Uterus (tissue), 4 donors: ENCODE results near the gene DHX38. TPM values are rescaled to one million over a fixed set of nuclear protein-coding genes. Genes with fewer than 3 reads are reported as not detected.

ENCODE experiments used
- DNase-seq, 2 donors: peaks; one replicate each; pipeline ENCODE4 v3.0.0-alpha.2; 2019 to 2020
- H3K27ac ChIP-seq, 2 donors: fragments of 200-600 bp; sonication (generic); 1 replicate in 1 of 2; 2 replicates in 1 of 2; pipeline ENCODE4 v1.5.1; 2016 to 2018
- H3K27me3 ChIP-seq, 2 donors: fragments of 200-600 bp; sonication (generic); one replicate each; pipeline ENCODE4 v1.5.1; 2018 to 2019; ENCODE audit warnings: control low read depth in 1 of 2
- H3K36me3 ChIP-seq, 2 donors: fragments of 200-600 bp; sonication (generic); one replicate each; pipeline ENCODE4 v1.5.1; 2019; ENCODE audit warnings: control low read depth in 1 of 2
- H3K4me1 ChIP-seq, 2 donors: fragments of 200-600 bp; sonication (generic); one replicate each; pipeline ENCODE4 v1.5.1; 2018 to 2019; ENCODE audit warnings: control low read depth in 1 of 2
- H3K4me3 ChIP-seq, 2 donors: fragments of 200-600 bp; sonication (generic); 1 replicate in 1 of 2; 2 replicates in 1 of 2; pipeline ENCODE4 v1.5.1; 2018 to 2019; ENCODE audit warnings: mild to moderate bottlenecking in 1 of 2
- H3K9me3 ChIP-seq, 2 donors: fragments of 200-600 bp; sonication (generic); one replicate each; pipeline ENCODE4 v1.5.1; 2019; ENCODE audit warnings: control low read depth in 1 of 2
- POLR2A ChIP-seq, 2 donors: fragments of 450-650 bp; IDR thresholded peaks; one replicate each; pipeline ENCODE4 v1.6.1; 2016; ENCODE audit warnings: antibody characterized with exemption in 2 of 2, mild to moderate bottlenecking in 1 of 2, moderate library complexity in 1 of 2
- intact Hi-C: fragments of 100-400 bp; cut with DNase I; formaldehyde crosslinking; loops from one replicate; pipeline ENCODE4 v1.15.1; 2023; ENCODE audit warnings: low total_unique reads
- total RNA-seq, 4 donors: library from RNA; depleted of rRNA in 3 of 4; stranded (reverse); fragments of >200 nt in 3 of 4; gene quantifications; one replicate each; pipeline versions ENCODE4 v1.1.0 to v1.2.4, GENCODE V29; 2014 to 2023
- TF ChIP-seq, protein P1 (sequence below), 4 experiments: fragments of 200-600 bp in 2 of 4; fragments of 450-650 bp in 2 of 4; sonication (generic) in 2 of 4; IDR thresholded peaks; one replicate each; pipeline ENCODE4 v1.5.1; 2016 to 2019; ENCODE audit warnings: antibody characterized with exemption in 4 of 4, mild to moderate bottlenecking in 2 of 4, moderate library complexity in 1 of 4
- donor health status: DM: yes; HTN: yes; CAD: no.

The DHX38 gene
- total RNA-seq, 4 donors from 2014 or later = 12.8 to 73.6 (median 41.5) TPM

DNA sequence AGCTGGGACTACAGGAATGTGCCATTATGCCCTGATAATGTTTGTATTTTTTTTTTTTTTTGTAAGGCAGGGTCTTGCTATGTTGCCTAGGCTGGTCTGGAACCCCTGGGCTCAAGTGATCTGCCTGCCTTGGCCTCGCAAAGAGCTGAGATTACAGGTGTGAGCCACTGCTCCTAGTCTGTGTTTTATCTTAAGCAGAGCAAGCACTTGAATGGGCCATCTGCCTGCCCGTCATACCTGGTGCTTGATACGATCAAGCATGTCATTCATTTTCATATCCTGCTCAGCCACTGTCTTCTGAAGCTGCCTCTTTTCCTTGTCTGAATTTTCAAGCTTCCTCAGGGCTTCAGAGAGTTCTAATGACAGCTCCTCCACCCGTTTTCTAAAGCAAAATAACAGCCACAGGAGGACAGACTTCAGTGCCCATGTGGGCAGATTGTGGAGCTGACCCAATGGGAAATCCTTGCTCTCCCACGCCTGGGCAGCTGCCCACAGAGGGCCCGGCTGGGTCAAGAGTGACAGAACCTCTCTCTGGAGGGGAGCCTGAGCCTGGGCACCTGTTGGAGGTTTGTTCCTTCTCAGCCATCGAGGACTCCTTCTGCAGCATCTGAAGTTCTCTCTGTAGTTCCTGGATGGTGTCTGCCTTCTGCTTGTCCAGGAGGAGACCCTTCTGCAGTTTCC, 36.5 kb downstream of the DHX38 start:
- Histone ChIP-seq H3K4me3 (no peak overlapping the region), H3K4me1 (no peaks in the 10 kb centered on the region), H3K36me3 (no peaks in the 10 kb centered on the region), H3K27me3 (no peaks in the 10 kb centered on the region), H3K27ac (no peak overlapping the region), H3K9me3 (no peaks in the 10 kb centered on the region)
- no peak for TF ChIP-seq POLR2A (IDR thresholded peaks at IDR 0.05)
- TF ChIP-seq, protein P1, sequence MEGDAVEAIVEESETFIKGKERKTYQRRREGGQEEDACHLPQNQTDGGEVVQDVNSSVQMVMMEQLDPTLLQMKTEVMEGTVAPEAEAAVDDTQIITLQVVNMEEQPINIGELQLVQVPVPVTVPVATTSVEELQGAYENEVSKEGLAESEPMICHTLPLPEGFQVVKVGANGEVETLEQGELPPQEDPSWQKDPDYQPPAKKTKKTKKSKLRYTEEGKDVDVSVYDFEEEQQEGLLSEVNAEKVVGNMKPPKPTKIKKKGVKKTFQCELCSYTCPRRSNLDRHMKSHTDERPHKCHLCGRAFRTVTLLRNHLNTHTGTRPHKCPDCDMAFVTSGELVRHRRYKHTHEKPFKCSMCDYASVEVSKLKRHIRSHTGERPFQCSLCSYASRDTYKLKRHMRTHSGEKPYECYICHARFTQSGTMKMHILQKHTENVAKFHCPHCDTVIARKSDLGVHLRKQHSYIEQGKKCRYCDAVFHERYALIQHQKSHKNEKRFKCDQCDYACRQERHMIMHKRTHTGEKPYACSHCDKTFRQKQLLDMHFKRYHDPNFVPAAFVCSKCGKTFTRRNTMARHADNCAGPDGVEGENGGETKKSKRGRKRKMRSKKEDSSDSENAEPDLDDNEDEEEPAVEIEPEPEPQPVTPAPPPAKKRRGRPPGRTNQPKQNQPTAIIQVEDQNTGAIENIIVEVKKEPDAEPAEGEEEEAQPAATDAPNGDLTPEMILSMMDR (IDR thresholded peaks at IDR 0.05) = no peak
- intact Hi-C loops = no loop called here
- DNase-seq = no peak

DNA sequence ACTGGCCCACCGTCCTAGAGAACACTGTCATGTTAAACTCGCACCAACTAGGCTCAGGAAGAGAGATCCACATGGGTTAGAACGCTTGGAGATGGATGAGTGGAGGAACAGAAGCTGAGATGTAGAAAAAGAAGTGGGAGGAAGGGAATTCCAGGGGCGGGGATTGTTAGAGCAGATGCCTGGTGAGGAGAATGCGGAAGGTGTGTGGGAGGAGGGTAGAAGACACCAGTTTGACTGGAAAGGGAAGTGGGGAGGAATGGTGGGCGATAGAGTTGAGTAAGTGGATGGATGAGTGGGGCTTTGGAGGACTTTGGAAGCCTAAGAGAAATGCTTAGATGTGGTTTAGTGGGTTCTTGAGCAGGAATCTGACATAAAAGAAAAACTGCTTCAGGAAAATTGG, 37.4 kb downstream of the DHX38 start:
- TF ChIP-seq POLR2A (IDR thresholded peaks at IDR 0.05) = no peak
- TF ChIP-seq, protein P1 (IDR thresholded peaks at IDR 0.05) = no peak
- H3K4me1 ChIP-seq = no peaks in the 10 kb centered on the region
- H3K4me3 ChIP-seq = no peak overlapping the region
- no peaks in the 10 kb centered on the region for H3K36me3 ChIP-seq
- no peaks in the 10 kb centered on the region for H3K9me3 ChIP-seq
- no peak for DNase-seq
- H3K27me3 ChIP-seq = no peaks in the 10 kb centered on the region
- intact Hi-C loops = no loop called here
- no peak overlapping the region for H3K27ac ChIP-seq

DNA sequence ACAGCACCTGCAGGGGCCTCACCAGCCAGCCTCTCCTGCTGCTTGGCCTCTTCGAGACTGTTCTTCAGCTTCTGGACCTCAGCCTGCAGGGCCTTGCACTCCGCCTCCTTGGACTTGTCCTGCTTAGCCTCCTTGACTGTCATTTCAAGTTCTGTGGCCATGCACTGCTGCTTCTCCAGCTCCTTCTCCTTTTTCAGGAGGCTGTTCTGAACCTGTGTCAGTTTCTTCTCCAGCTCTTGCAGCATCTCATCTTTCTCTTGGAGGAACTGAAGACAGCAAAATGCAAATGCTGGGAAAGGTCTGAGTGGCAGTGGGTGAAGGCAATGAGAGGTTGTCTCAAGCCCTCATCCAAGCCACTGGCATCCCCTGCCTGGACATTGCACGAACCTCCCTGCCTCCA, 39.1 kb downstream of the DHX38 start:
- no peak overlapping the region for H3K4me3 ChIP-seq
- no peak for DNase-seq
- no peaks in the 10 kb centered on the region for H3K9me3 ChIP-seq
- no peaks in the 10 kb centered on the region for H3K4me1 ChIP-seq
- no peaks in the 10 kb centered on the region for H3K36me3 ChIP-seq
- no peak overlapping the region for H3K27ac ChIP-seq
- H3K27me3 ChIP-seq = no peaks in the 10 kb centered on the region
- intact Hi-C loops = no loop called here
- no peak for TF ChIP-seq POLR2A (IDR thresholded peaks at IDR 0.05)
- TF ChIP-seq, protein P1 (IDR thresholded peaks at IDR 0.05) = no peak

DNA sequence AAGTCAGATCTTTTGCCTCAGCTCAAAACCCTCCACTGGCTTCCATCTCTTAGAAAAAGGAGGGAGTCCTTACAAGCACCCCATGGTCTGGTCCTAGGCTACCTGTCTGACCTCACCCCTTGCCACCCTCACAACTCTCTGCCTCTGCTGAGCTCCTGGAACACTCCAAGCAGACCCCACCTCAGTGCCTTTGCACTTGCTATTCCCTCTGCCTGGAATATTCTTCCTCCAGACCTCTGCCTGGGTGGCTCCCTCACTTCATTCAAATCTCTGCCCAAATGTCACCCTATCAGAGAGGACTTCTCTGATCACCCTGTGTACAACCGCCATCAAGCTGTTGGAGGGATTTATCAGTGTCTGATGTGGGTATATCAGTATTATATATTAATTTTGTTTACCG, 40.9 kb downstream of the DHX38 start:
- Histone ChIP-seq H3K9me3 (no peaks in the 10 kb centered on the region), H3K4me1 (no peaks in the 10 kb centered on the region), H3K36me3 (no peaks in the 10 kb centered on the region), H3K27me3 (no peaks in the 10 kb centered on the region), H3K27ac (no peak overlapping the region), H3K4me3 (no peak overlapping the region)
- TF ChIP-seq POLR2A (IDR thresholded peaks at IDR 0.05) = no peak
- TF ChIP-seq, protein P1 (IDR thresholded peaks at IDR 0.05) = no peak
- intact Hi-C loops = no loop called here
- DNase-seq = no peak

DNA sequence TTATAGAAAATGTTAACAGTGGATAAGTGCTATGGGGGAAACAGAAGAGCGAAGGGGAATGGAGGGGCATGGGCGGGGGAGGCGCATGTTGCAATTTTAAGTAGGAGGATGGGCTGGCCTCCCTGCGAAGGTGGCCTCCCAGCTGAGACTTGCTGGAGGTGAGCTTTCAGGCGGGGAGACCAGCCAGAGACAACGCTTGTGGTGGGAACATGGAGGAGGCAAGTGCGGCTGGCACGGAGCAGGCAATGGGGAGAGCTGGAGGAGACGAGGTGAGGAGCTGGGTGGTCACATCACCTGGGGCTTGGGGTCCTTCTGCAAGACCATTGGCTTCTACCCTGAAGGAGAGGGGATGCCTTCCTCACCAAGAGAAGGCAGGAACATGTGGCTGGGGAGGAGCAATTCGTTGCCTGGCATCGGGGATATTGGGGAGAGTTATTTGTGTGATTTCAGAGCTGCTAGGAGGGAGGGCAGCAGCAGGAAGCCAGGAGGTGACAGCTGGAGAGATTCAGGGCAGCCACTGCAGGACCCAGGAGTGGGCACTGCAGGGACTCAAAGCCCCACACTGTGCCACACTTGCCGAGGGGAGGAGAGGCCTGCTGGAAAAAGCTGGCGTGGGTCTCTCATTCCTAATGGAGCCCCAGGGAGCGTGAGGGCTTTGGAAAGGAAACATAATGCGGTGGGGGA, 43.9 kb downstream of the DHX38 start:
- Histone ChIP-seq H3K36me3 (no peaks in the 10 kb centered on the region), H3K27me3 (no peaks in the 10 kb centered on the region)

More for the DNA sequence above, 43.9 kb downstream of the DHX38 start:
- no peak for TF ChIP-seq POLR2A (IDR thresholded peaks at IDR 0.05)
- TF ChIP-seq, protein P1 (IDR thresholded peaks at IDR 0.05) = no peak
- Histone ChIP-seq H3K27ac (no peak overlapping the region), H3K4me3 (no peak overlapping the region), H3K9me3 (no peaks in the 10 kb centered on the region), H3K4me1 (no peaks in the 10 kb centered on the region)
- intact Hi-C loops = no loop called here
- DNase-seq = no peak
